Left lung (tissue), 8 donors: Measurements from ENCODE around the gene RFWD3. TPM values are rescaled to one million over a fixed set of nuclear protein-coding genes. Genes with fewer than 3 reads are reported as not detected.

Source experiments
- polyA plus RNA-seq, 6 donors: library from polyadenylated mRNA; unstranded; fragments of 120-200 nt; gene quantifications; one replicate each; pipeline ENCODE4 v1.2.1, GENCODE V29; 2013; ENCODE audit not compliant: insufficient read length in 6 of 6
- total RNA-seq, 2 donors: library from RNA; stranded (reverse); fragmentation: NEBNext Ultra II Directional; extraction: Animal tissue kit (Norgen Biotek cat#: 25700); gene quantifications; one replicate each; pipeline ENCODE4 v1.2.1, GENCODE V29; 2021
- donor health status: DM: no; HTN: yes; CAD: no.
- donor health status: DM: no; HTN: no; CAD: no.

RFWD3 gene
- total and polyA plus RNA-seq, 8 donors: 20.7 to 27.7 (median 24.2) TPM

Other genes starting within 250 kb of the RFWD3 start
- 1 to 10 TPM in 1 of 2 donors, not detected in 1; 2.2 TPM for gene CLEC18B, start 245.4 kb downstream of the RFWD3 start, total RNA-seq
- 1 to 10 TPM; 1.1 to 1.3 (median 1.1) TPM for gene CLEC18B, start 245.4 kb downstream of the RFWD3 start, polyA plus RNA-seq
- gene GLG1, start 59.8 kb downstream of the RFWD3 start, total RNA-seq: 100 to 1,000 TPM; 116 to 132 TPM
- gene GLG1, start 59.8 kb downstream of the RFWD3 start, polyA plus RNA-seq: 100 to 1,000 TPM; 131 to 147 (median 138) TPM
- 10 to 100 TPM; 17.9 to 40.5 TPM for gene MLKL, start 34.0 kb upstream of the RFWD3 start, total RNA-seq
- 1 to 10 TPM; 5.2 to 7.7 (median 6.3) TPM for gene MLKL, start 34.0 kb upstream of the RFWD3 start, polyA plus RNA-seq
- gene FA2H, start 107.9 kb upstream of the RFWD3 start, total RNA-seq: 1 to 10 TPM; 6.5 to 7.3 TPM
- 1 to 10 TPM; 3.3 to 7.1 (median 4.6) TPM for gene FA2H, start 107.9 kb upstream of the RFWD3 start, polyA plus RNA-seq